Neural cell (in vitro differentiated cells): ENCODE results near the gene AGRN. TPM values are rescaled to one million over a fixed set of nuclear protein-coding genes. Genes with fewer than 3 reads are reported as not detected.

ENCODE experiments used
- H2AFZ ChIP-seq: fragments of 200-600, 300-800 bp; sonication (generic), shearing (Covaris generic); 2 replicates; pipeline ENCODE4 v1.6.0; 2014; ENCODE audit warnings: low read depth, mild to moderate bottlenecking, antibody characterized with exemption, low read length, moderate library complexity
- H3F3A ChIP-seq: fragments of 200-600 bp; shearing (Covaris generic); 2 replicates; pipeline ENCODE4 v1.6.1; 2016; ENCODE audit warnings: mild to moderate bottlenecking, moderate library complexity, mixed read lengths, antibody characterized with exemption, low read length; ENCODE audit not compliant: insufficient read depth, poor library complexity, severe bottlenecking
- H3K27ac ChIP-seq: fragments of 200-600, 300-800 bp; sonication (generic), shearing (Covaris generic); 2 replicates; pipeline ENCODE4 v1.5.1; 2014; ENCODE audit warnings: mild to moderate bottlenecking, low read length, moderate library complexity
- H3K27me3 ChIP-seq: fragments of 300-800, 200-600 bp; sonication (generic), shearing (Covaris generic); 2 replicates; pipeline ENCODE4 v1.6.0; 2014; ENCODE audit warnings: mild to moderate bottlenecking, low read depth, low read length, moderate library complexity; ENCODE audit not compliant: insufficient read depth
- H3K36me3 ChIP-seq: fragments of 300-800, 200-600 bp; sonication (generic), shearing (Covaris generic); 2 replicates; pipeline ENCODE4 v1.5.1; 2014; ENCODE audit warnings: mild to moderate bottlenecking, antibody characterized with exemption, low read length, moderate library complexity; ENCODE audit not compliant: insufficient read depth
- H3K4me2 ChIP-seq: fragments of 300-800, 200-600 bp; sonication (generic), shearing (Covaris generic); 2 replicates; pipeline ENCODE4 v1.6.0; 2014; ENCODE audit warnings: mild to moderate bottlenecking, low read length
- H3K4me3 ChIP-seq: fragments of 300-800, 200-600 bp; sonication (generic), shearing (Covaris generic); 2 replicates; pipeline ENCODE4 v1.5.1; 2014; ENCODE audit warnings: mild to moderate bottlenecking, low read length, moderate library complexity
- H3K79me2 ChIP-seq: fragments of 200-600 bp; shearing (Covaris generic); replicated peaks from 2 replicates; pipeline ENCODE4 v1.6.0; 2014; ENCODE audit warnings: mild to moderate bottlenecking, low read length, moderate library complexity; ENCODE audit not compliant: insufficient read depth
- H3K9ac ChIP-seq: fragments of 300-800, 200-600 bp; sonication (generic), shearing (Covaris generic); 2 replicates; pipeline ENCODE4 v1.6.1; 2016; ENCODE audit warnings: mild to moderate bottlenecking, low read length, mixed read lengths
- H3K9me2 ChIP-seq: fragments of 200-600 bp; shearing (Covaris generic); 2 replicates; pipeline ENCODE4 v1.6.1; 2016; ENCODE audit warnings: mild to moderate bottlenecking, low read length, mixed read lengths; ENCODE audit not compliant: insufficient read depth
- H3K9me3 ChIP-seq: fragments of 200-600, 300-800 bp; sonication (generic), shearing (Covaris generic); 2 replicates; pipeline ENCODE4 v1.6.1; 2016; ENCODE audit warnings: mild to moderate bottlenecking, mixed run types, low read length, moderate library complexity, mixed read lengths
- H4K20me1 ChIP-seq: fragments of 200-600 bp; shearing (Covaris generic); 2 replicates; pipeline ENCODE4 v1.6.1; 2016; ENCODE audit warnings: mild to moderate bottlenecking, mixed run types; ENCODE audit not compliant: insufficient read depth
- CTCF ChIP-seq: fragments of 450-650 bp; IDR thresholded peaks from 2 replicates; pipeline ENCODE4 v1.5.1; 2014; ENCODE audit warnings: antibody characterized with exemption, mild to moderate bottlenecking, moderate library complexity; ENCODE audit not compliant: poor library complexity, severe bottlenecking
- EP300 ChIP-seq: fragments of 450-650 bp; conservative IDR thresholded peaks from 2 replicates; pipeline ENCODE4 v1.6.1; 2014; ENCODE audit warnings: antibody characterized with exemption, mild to moderate bottlenecking, moderate library complexity; ENCODE audit not compliant: poor library complexity, severe bottlenecking
- EZH2 ChIP-seq: fragments of 200-600, 300-800 bp; shearing (Covaris generic), sonication (generic); IDR thresholded peaks from 2 replicates; pipeline ENCODE4 v1.6.1; 2014; ENCODE audit warnings: antibody characterized with exemption, low read length, borderline replicate concordance, mild to moderate bottlenecking; ENCODE audit not compliant: insufficient read depth, poor library complexity, severe bottlenecking
- MXI1 ChIP-seq: fragments of 450-650 bp; conservative IDR thresholded peaks from 2 replicates; pipeline ENCODE4 v1.6.1; 2014; ENCODE audit warnings: antibody characterized with exemption, mild to moderate bottlenecking; ENCODE audit not compliant: poor library complexity, severe bottlenecking
- POLR2AphosphoS5 ChIP-seq: IDR thresholded peaks from 2 replicates; pipeline ENCODE4 v1.6.1; 2012
- RAD21 ChIP-seq: fragments of 450-650 bp; conservative IDR thresholded peaks from 2 replicates; pipeline ENCODE4 v1.6.1; 2014; ENCODE audit warnings: antibody characterized with exemption, mild to moderate bottlenecking, moderate library complexity
- REST ChIP-seq: IDR thresholded peaks from 2 replicates; pipeline ENCODE4 v1.6.1; 2012; ENCODE audit warnings: borderline replicate concordance
- SMC3 ChIP-seq: fragments of 450-650 bp; conservative IDR thresholded peaks from 2 replicates; pipeline ENCODE4 v1.6.1; 2014; ENCODE audit warnings: antibody characterized with exemption, mild to moderate bottlenecking, moderate library complexity; ENCODE audit not compliant: poor library complexity
- TAF1 ChIP-seq: IDR thresholded peaks from 2 replicates; pipeline ENCODE4 v1.6.1; 2012; ENCODE audit warnings: low read depth
- polyA plus RNA-seq: library from polyadenylated mRNA; depleted of rRNA; stranded (reverse); fragments of >200 nt; gene quantifications from 2 replicates; pipeline ENCODE4 v1.2.3, GENCODE V29; 2014

Gene AGRN
- polyA plus RNA-seq, 1 donor from 2014 or later, result 104 TPM

- Histone ChIP-seq H3K36me3 (no peaks in the 10 kb centered on the region), H3K9ac (no peak overlapping the region), H3K27ac (no peak overlapping the region), H3K79me2 (no peaks in the 10 kb centered on the region), H2AFZ (no peak overlapping the region), H3K4me3 (no peak overlapping the region), H3K27me3 (no peaks in the 10 kb centered on the region), H3K9me2 (no peaks in the 10 kb centered on the region), H3K9me3 (no peaks in the 10 kb centered on the region), H3K4me2 (no peak overlapping the region), H3F3A (no peaks in the 10 kb centered on the region), H4K20me1 (no peaks in the 10 kb centered on the region)
- TF ChIP-seq REST (no peak), CTCF (no peak), EP300 (no peak), TAF1 (no peak), MXI1 (no peak), POLR2AphosphoS5 (no peak), RAD21 (no peak), EZH2 (no peak)
Observed at GRCh38 chr1:979744-980072, 40.2 kb upstream of the AGRN start.

- H3K4me2 ChIP-seq, result no peak overlapping the region
- TF ChIP-seq EP300, result no peak
- H2AFZ ChIP-seq, result no peak overlapping the region
- H3K27ac ChIP-seq, result no peak overlapping the region
- no peak overlapping the region for H3K4me3 ChIP-seq
- H3K9ac ChIP-seq, result no peak overlapping the region
- no peaks in the 10 kb centered on the region for H3K9me3 ChIP-seq
- no peaks in the 10 kb centered on the region for H4K20me1 ChIP-seq
- H3F3A ChIP-seq, result no peaks in the 10 kb centered on the region
- no peaks in the 10 kb centered on the region for H3K36me3 ChIP-seq
- no peaks in the 10 kb centered on the region for H3K9me2 ChIP-seq
- H3K79me2 ChIP-seq, result no peaks in the 10 kb centered on the region
- no peaks in the 10 kb centered on the region for H3K27me3 ChIP-seq
Observed at GRCh38 chr1:980137-980571, 39.8 kb upstream of the AGRN start.

GRCh38 chr1:980602-981395, 39.1 kb upstream of the AGRN start:
- Histone ChIP-seq H3F3A (no peaks in the 10 kb centered on the region), H3K36me3 (no peaks in the 10 kb centered on the region), H3K9ac (no peak overlapping the region), H3K4me2 (no peak overlapping the region), H3K4me3 (no peak overlapping the region), H2AFZ (no peak overlapping the region), H3K27ac (no peak overlapping the region), H4K20me1 (no peaks in the 10 kb centered on the region), H3K9me3 (no peaks in the 10 kb centered on the region), H3K9me2 (no peaks in the 10 kb centered on the region), H3K27me3 (no peaks in the 10 kb centered on the region), H3K79me2 (no peaks in the 10 kb centered on the region)
- TF ChIP-seq SMC3 (no peak), EP300 (no peak), CTCF (no peak), EZH2 (no peak), TAF1 (no peak), MXI1 (no peak), POLR2AphosphoS5 (no peak), RAD21 (no peak), REST (no peak)
